GM20000 (cell line): ENCODE data around the gene PKP1.

Source experiments
- DNase-seq: peaks from one replicate; pipeline ENCODE4 v3.0.0; 2012; ENCODE audit warnings: low spot score
- CTCF ChIP-seq: IDR thresholded peaks from 2 replicates; pipeline ENCODE4 v1.5.1; 2012; ENCODE audit warnings: mild to moderate bottlenecking, control low read depth; ENCODE audit errors: extremely low read depth, missing control alignments

The PKP1 gene

DNA sequence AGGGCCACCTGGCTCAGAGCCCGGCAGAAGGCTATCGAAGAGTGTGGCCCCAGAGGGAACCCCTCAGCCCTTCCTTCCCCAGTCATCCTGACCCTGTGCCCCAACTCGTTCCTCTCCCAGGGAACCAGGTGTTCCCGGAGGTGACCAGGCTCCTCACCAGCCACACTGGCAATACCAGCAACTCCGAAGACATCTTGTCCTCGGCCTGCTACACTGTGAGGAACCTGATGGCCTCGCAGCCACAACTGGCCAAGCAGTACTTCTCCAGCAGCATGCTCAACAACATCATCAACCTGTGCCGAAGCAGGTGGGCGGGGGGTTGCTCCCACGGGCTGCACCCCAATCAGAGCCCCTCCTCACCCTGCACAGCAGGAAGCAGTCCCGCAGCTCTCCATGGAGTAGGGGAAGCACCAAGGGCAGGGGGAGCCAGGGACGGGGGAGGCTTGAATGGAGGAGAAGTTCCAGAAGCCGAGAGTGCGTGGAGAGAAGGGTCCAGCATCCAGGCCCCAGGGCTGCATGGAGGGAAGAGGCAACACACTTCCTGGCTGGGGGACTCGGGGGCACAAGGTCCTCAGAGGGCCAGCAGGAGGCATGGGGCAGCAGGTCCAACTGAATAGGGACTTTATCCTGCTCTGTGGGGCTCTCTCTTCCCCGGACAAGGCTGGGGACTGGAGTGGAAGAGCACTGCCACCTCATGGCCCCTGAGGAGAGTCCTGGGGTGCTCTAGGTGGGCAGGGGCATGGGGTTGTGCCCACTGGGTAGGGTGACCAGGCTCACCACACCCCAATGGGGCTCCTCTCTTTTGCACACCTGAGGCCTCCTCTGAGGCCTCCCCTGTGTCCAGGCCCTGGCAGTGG is 41.7 kb downstream of the PKP1 start:
- no peak for DNase-seq
- no peak for TF ChIP-seq CTCF

DNA sequence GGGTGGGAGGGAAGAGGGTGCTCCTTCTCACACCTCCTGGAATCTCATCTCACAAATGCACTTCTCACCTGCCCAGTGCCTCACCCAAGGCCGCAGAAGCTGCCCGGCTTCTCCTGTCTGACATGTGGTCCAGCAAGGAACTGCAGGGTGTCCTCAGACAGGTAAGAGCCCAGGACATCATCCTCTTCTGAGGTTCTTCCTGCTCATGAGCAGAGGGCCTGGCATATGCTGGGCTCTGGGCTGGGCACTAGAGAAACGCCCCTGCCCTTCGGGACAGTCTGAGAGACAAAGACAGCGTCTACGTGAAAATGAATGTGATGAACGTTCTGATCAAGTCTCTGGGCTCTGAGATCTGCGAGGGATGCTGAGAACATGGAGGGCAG is 42.4 kb downstream of the PKP1 start:
- DNase-seq: no peak
- TF ChIP-seq CTCF: no peak

GRCh38 chr1:201326710-201327109 is 43.4 kb downstream of the PKP1 start:
- no peak for TF ChIP-seq CTCF
- no peak for DNase-seq

DNA sequence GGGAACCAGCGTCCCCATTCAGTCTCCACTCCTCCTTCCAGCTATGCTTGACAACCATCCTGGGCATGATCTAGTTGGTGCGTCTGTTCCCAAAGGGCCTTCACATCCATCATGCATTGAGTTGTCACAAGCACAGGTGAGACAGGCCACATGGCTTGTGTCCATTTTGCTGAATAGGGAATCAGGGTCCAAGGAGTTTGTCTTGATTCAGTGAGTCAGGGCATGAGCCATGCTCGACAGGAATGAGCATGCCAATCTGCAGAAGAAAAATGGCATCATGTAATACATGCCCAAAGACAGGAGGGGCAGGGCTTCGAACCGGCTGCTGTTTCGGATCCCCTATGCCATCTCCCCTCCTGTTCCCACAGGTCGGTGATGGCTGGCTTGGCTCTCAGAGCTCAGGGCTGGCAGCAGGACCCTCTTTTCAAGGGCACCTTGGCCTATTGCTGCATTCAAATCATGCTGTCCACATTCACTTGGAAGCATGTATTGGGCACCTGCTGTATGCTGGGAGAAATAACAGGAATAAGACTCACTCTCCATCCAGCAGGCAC is 44.5 kb downstream of the PKP1 start:
- TF ChIP-seq CTCF: no peak
- no peak for DNase-seq

DNA sequence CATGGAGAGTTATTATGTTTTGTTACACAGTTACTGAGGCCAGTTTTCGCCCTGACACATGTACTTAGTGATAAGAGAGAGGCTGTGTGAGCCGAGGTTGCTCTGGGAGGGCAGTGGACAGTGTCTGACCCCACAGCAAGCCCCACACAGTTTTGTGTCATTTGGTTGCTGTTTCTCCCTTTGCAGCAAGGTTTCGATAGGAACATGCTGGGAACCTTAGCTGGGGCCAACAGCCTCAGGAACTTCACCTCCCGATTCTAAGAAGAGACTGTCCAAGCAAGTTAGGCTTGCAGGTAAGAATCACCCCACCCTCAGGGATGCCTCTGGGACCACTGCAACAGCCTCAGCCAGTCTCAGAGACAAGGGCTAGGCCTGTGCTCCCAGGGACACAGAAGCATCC is 45.3 kb downstream of the PKP1 start:
- TF ChIP-seq CTCF: no peak
- DNase-seq: no peak

- no peak for DNase-seq
- no peak for TF ChIP-seq CTCF
These were observed 46.0 kb downstream of the PKP1 start for GRCh38 chr1:201329286-201329685.

- DNase-seq: no peak
- TF ChIP-seq CTCF: no peak
These were observed 46.5 kb downstream of the PKP1 start for GRCh38 chr1:201329801-201330200.
